ENCODE data around the gene HAO2.

- TF ChIP-seq, protein P1, sequence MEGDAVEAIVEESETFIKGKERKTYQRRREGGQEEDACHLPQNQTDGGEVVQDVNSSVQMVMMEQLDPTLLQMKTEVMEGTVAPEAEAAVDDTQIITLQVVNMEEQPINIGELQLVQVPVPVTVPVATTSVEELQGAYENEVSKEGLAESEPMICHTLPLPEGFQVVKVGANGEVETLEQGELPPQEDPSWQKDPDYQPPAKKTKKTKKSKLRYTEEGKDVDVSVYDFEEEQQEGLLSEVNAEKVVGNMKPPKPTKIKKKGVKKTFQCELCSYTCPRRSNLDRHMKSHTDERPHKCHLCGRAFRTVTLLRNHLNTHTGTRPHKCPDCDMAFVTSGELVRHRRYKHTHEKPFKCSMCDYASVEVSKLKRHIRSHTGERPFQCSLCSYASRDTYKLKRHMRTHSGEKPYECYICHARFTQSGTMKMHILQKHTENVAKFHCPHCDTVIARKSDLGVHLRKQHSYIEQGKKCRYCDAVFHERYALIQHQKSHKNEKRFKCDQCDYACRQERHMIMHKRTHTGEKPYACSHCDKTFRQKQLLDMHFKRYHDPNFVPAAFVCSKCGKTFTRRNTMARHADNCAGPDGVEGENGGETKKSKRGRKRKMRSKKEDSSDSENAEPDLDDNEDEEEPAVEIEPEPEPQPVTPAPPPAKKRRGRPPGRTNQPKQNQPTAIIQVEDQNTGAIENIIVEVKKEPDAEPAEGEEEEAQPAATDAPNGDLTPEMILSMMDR (IDR thresholded peaks at IDR 0.05), result no peak
- no peak for TF ChIP-seq POLR2A (IDR thresholded peaks at IDR 0.05)
Observed at GRCh38 chr1:119347858-119348257, 20.7 kb upstream of the HAO2 start.

Data from breast epithelium (tissue), 3 donors.